Effector memory CD8-positive, alpha-beta T cell (primary cell): ENCODE data around the gene FUT6.
"Not testable (repeated sequence)": the region's sequence is repeated elsewhere in the genome, so short reads cannot be mapped to it uniquely, and the experiment has no call there.

Experiments used
- ATAC-seq: fragments of 150-1000 bp; cut with Tn5 transposase; replicated peaks from 2 replicates; pipeline ENCODE4 v1.10.0; 2021; ENCODE audit warnings: mild to moderate bottlenecking, moderate library complexity
- DNase-seq, 3 experiments: peaks; one replicate each; pipeline ENCODE4 v3.0.0; 2021
- H3K27ac Mint-ChIP-seq, 2 donors: one replicate each; pipeline ENCODE4 v1.8.0; 2022; ENCODE audit warnings: mild to moderate bottlenecking in 2 of 2, mixed read lengths in 2 of 2, moderate library complexity in 2 of 2
- H3K27me3 Mint-ChIP-seq, 2 donors: one replicate each; pipeline ENCODE4 v1.8.0; 2022; ENCODE audit warnings: mixed read lengths in 2 of 2
- H3K36me3 Mint-ChIP-seq: one replicate; pipeline ENCODE4 v1.8.0; 2022; ENCODE audit warnings: mild to moderate bottlenecking, moderate library complexity, mixed read lengths; ENCODE audit not compliant: insufficient read depth
- H3K4me1 Mint-ChIP-seq, 2 donors: one replicate each; pipeline ENCODE4 v1.8.0; 2022; ENCODE audit warnings: low read depth in 2 of 2, mixed read lengths in 2 of 2
- H3K4me3 Mint-ChIP-seq, 2 donors: one replicate each; pipeline ENCODE4 v1.8.0; 2022; ENCODE audit warnings: mild to moderate bottlenecking in 2 of 2, mixed read lengths in 2 of 2, moderate library complexity in 2 of 2
- H3K9me3 Mint-ChIP-seq, 2 donors: one replicate each; pipeline ENCODE4 v1.8.0; 2022; ENCODE audit warnings: mixed read lengths in 2 of 2
- total RNA-seq, 9 experiments: gene quantifications; one replicate each; lab custom pipeline; 2026; lab: John Stamatoyannopoulos, UW

Gene FUT6
- total RNA-seq = 0 to 0.06 (median 0) reads per million in 9 experiments

- peaks cover 7 to 44% of the 10 kb centered on the region in 2 donors for H3K27me3 Mint-ChIP-seq
- DNase-seq (no peak), ATAC-seq (no peak)
- peak within 1 kb of the TSS in 1 of 2 donors; percentile 51 for H3K27ac Mint-ChIP-seq
- H3K9me3 Mint-ChIP-seq = no peaks in the 10 kb centered on the region
- H3K4me1 Mint-ChIP-seq = peaks cover 0 to 5% of the 10 kb centered on the region in 2 donors
- H3K4me3 Mint-ChIP-seq = no peak within 1 kb of the TSS
- no peaks in the 10 kb centered on the region for H3K36me3 Mint-ChIP-seq
These were observed at the start of gene FUT6 for GRCh38 chr19:5839065-5840017. FUT6 (minus strand) TSS chr19:5839702; CDS start chr19:5832567, 7,135 bp downstream.

GRCh38 chr19:5884065-5884811 lies 44.7 kb upstream of the FUT6 start:
- H3K27ac Mint-ChIP-seq, H3K36me3 Mint-ChIP-seq, H3K9me3 Mint-ChIP-seq, H3K4me1 Mint-ChIP-seq, ATAC-seq, DNase-seq, H3K4me3 Mint-ChIP-seq: not testable (repeated sequence)
- peaks cover 7 to 31% of the 10 kb centered on the region in 2 donors for H3K27me3 Mint-ChIP-seq

- H3K27ac Mint-ChIP-seq, ATAC-seq, H3K4me1 Mint-ChIP-seq, H3K9me3 Mint-ChIP-seq, DNase-seq, H3K4me3 Mint-ChIP-seq, H3K36me3 Mint-ChIP-seq: not testable (repeated sequence)
- H3K27me3 Mint-ChIP-seq = peaks cover 7 to 31% of the 10 kb centered on the region in 2 donors
These were observed 43.8 kb upstream of the FUT6 start for GRCh38 chr19:5883157-5883873.

GRCh38 chr19:5882421-5882968 lies 43.0 kb upstream of the FUT6 start:
- Mint-ChIP-seq H3K27ac (no peak overlapping the region), H3K36me3 (no peaks in the 10 kb centered on the region), H3K4me1 (no peaks in the 10 kb centered on the region), H3K9me3 (no peaks in the 10 kb centered on the region), H3K4me3 (no peak overlapping the region), H3K27me3 (peaks cover 11 to 37% of the 10 kb centered on the region in 2 donors)
- DNase-seq = no peak
- ATAC-seq = no peak

- Mint-ChIP-seq H3K27me3 (peaks cover 14 to 45% of the 10 kb centered on the region in 2 donors), H3K4me3 (no peak overlapping the region), H3K4me1 (no peaks in the 10 kb centered on the region), H3K27ac (no peak overlapping the region), H3K9me3 (no peaks in the 10 kb centered on the region), H3K36me3 (no peaks in the 10 kb centered on the region)
- DNase-seq (no peak), ATAC-seq (no peak)
These were observed 42.2 kb upstream of the FUT6 start for GRCh38 chr19:5881543-5882299.

- Mint-ChIP-seq H3K27me3 (peaks cover 13 to 53% of the 10 kb centered on the region in 2 donors), H3K4me3 (no peak overlapping the region), H3K36me3 (peaks cover 5% of the 10 kb centered on the region), H3K9me3 (no peaks in the 10 kb centered on the region), H3K4me1 (no peaks in the 10 kb centered on the region), H3K27ac (no peak overlapping the region)
- no peak for ATAC-seq
- no peak for DNase-seq
These were observed 41.1 kb upstream of the FUT6 start for GRCh38 chr19:5880604-5881078.

- Mint-ChIP-seq H3K9me3 (no peaks in the 10 kb centered on the region), H3K27me3 (peaks cover 8 to 48% of the 10 kb centered on the region in 2 donors), H3K36me3 (peaks cover 5% of the 10 kb centered on the region), H3K4me3 (no peak overlapping the region), H3K27ac (no peak overlapping the region), H3K4me1 (no peaks in the 10 kb centered on the region)
- no peak for ATAC-seq
- DNase-seq = no peak
These were observed 40.7 kb upstream of the FUT6 start for GRCh38 chr19:5880196-5880595.

GRCh38 chr19:5877882-5878281 lies 38.4 kb upstream of the FUT6 start:
- H3K27ac Mint-ChIP-seq = no peak overlapping the region
- ATAC-seq = no peak
- no peaks in the 10 kb centered on the region for H3K4me1 Mint-ChIP-seq
- DNase-seq = no peak
- no peaks in the 10 kb centered on the region for H3K9me3 Mint-ChIP-seq
- peaks cover 6 to 44% of the 10 kb centered on the region in 2 donors for H3K27me3 Mint-ChIP-seq
- no peak overlapping the region for H3K4me3 Mint-ChIP-seq
- peaks cover 10% of the 10 kb centered on the region for H3K36me3 Mint-ChIP-seq

GRCh38 chr19:5877427-5877826 lies 37.9 kb upstream of the FUT6 start:
- Mint-ChIP-seq H3K4me1 (no peaks in the 10 kb centered on the region), H3K9me3 (no peaks in the 10 kb centered on the region), H3K27me3 (peaks cover 6 to 39% of the 10 kb centered on the region in 2 donors), H3K4me3 (no peak overlapping the region), H3K27ac (no peak overlapping the region), H3K36me3 (peaks cover 10% of the 10 kb centered on the region)
- ATAC-seq = no peak
- no peak for DNase-seq

GRCh38 chr19:5874496-5874895 lies 35.0 kb upstream of the FUT6 start:
- H3K4me3 Mint-ChIP-seq, DNase-seq, H3K4me1 Mint-ChIP-seq, ATAC-seq, H3K9me3 Mint-ChIP-seq, H3K36me3 Mint-ChIP-seq, H3K27ac Mint-ChIP-seq: not testable (repeated sequence)
- H3K27me3 Mint-ChIP-seq = peaks cover 6 to 34% of the 10 kb centered on the region in 2 donors

- H3K4me3 Mint-ChIP-seq = no peak overlapping the region
- H3K27ac Mint-ChIP-seq = no peak overlapping the region
- no peaks in the 10 kb centered on the region for H3K4me1 Mint-ChIP-seq
- peaks cover 6 to 34% of the 10 kb centered on the region in 2 donors for H3K27me3 Mint-ChIP-seq
- H3K36me3 Mint-ChIP-seq = peaks cover 13% of the 10 kb centered on the region
- H3K9me3 Mint-ChIP-seq = no peaks in the 10 kb centered on the region
- DNase-seq (no peak), ATAC-seq (no peak)
These were observed 34.2 kb upstream of the FUT6 start for GRCh38 chr19:5873617-5874199.

GRCh38 chr19:5870986-5871394 lies 31.5 kb upstream of the FUT6 start:
- ATAC-seq (no peak), DNase-seq (no peak)
- H3K4me3 Mint-ChIP-seq = no peak overlapping the region
- peak overlapping the region in 1 of 2 donors; percentile 66 for H3K27ac Mint-ChIP-seq
- no peaks in the 10 kb centered on the region for H3K9me3 Mint-ChIP-seq
- no peaks in the 10 kb centered on the region for H3K4me1 Mint-ChIP-seq
- peaks cover 8% of the 10 kb centered on the region for H3K36me3 Mint-ChIP-seq
- H3K27me3 Mint-ChIP-seq = peaks cover 8 to 27% of the 10 kb centered on the region in 2 donors
